ENCODE data around the gene TMEM87B.
A peak's percentile ranks its signal among the peaks of the same experiment; 100 is the strongest.

Gene TMEM87B

GRCh38 chr2:112054847-112055729, at the start of gene TMEM87B:
TMEM87B (plus strand) TSS chr2:112055269; CDS start chr2:112055592, 323 bp downstream.
- peak; percentile 97 to 98 for DNase-seq (ENCODE audit: low read depth in 2 of 2)

GRCh38 chr2:112005406-112006075, 49.5 kb upstream of the TMEM87B start:
- no peak for DNase-seq (ENCODE audit: low read depth in 2 of 2)

- DNase-seq (ENCODE audit: low read depth in 2 of 2) = no peak
Measured at GRCh38 chr2:112006076-112006410, 49.0 kb upstream of the TMEM87B start.

DNA sequence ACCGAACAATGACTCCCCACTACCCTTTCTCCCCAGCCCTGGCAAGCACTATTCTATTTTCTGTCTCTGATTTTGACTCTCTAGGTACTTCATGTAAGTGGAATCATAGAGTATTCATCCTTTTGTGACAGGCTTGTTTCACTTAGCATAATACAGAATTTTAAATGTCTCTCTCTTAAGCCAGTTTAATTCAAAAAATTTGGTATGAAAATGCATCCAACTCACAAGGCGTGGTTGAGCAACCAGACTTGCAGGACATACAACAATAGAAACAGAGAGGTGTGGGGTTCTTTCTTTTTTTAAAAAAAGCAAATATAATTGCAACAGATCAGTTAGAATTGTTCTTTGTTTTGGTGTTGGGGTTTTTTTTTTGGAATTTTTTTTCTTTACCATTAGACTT, 47.6 kb upstream of the TMEM87B start:
- no peak for DNase-seq (ENCODE audit: low read depth in 2 of 2)

DNA sequence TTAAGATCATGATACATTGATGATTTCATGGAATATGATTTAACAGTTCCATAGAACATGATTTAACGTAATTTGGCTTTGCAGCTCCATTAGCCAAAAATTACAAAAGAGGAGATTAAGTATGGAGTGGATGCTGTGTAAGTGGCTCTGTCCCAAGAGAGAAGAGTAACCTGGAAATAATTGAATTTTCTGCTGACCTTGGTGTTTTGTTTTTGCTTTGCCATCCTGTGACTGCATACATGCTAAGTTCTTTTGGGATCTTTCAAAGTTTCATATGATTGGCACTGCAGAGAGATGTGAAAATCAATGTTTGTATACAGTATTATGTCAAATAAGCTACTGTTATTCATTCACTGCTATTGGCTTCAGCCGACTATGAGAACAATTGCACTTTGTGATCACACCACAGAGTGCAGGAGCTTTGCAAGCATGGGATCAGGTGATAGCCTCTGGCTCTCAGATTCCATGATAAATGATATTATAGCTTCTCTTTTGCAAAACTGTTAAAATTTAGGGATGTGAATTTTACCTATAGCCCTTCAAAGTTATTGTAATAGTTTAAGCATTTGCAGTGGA, 46.1 kb upstream of the TMEM87B start:
- DNase-seq (ENCODE audit: low read depth in 2 of 2) = no peak

- DNase-seq (ENCODE audit: low read depth in 2 of 2) = no peak
Measured at GRCh38 chr2:112010751-112011150, 44.3 kb upstream of the TMEM87B start.

GRCh38 chr2:112012556-112012955, 42.5 kb upstream of the TMEM87B start:
- no peak for DNase-seq (ENCODE audit: low read depth in 2 of 2)

DNA sequence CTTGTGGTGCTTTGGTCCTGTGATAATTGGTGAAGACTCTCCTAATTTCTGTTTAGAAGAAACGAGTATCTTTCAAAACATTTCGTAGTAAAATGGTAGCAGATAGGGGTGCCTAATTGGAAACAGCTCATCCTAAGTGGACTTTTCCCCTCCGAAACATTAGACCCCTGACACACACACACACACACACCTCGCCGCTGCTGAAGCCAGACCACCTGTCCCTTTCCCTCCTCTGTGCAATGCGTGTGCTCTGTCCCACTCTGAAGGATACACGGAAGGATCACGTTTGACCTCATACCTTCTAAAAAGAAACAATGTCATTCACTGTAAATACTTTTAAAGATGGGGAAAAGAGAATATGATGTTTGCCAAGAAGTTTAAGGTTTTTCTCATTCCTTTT, 36.2 kb upstream of the TMEM87B start:
- DNase-seq (ENCODE audit: low read depth in 2 of 2) = no peak

GRCh38 chr2:112019569-112019982, 35.5 kb upstream of the TMEM87B start:
- no peak for DNase-seq (ENCODE audit: low read depth in 2 of 2)

DNA sequence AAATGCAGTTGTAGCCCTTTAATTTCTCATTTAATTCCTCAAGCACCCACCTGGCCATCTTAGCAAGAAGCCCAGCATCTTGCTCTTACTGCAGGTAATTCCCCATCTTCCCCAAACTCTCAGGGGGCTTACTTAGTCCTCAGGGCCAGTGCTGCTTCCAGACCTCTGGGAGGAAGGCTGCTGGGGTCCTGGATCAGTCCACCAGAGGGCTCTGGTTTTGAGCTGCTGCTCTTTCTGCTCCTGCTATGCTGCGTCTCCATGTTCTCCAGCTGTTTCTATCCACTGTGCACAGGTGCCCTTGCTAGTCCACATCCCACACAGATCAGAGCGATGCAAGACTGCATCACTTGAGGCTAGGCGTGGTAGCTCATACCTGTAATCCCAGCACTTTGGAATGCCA, 34.5 kb upstream of the TMEM87B start:
- no peak for DNase-seq (ENCODE audit: low read depth in 2 of 2)

GRCh38 chr2:112021290-112021689, 33.8 kb upstream of the TMEM87B start:
- no peak for DNase-seq (ENCODE audit: low read depth in 2 of 2)

GRCh38 chr2:112021781-112022231, 33.3 kb upstream of the TMEM87B start:
- no peak for DNase-seq (ENCODE audit: low read depth in 2 of 2)

- DNase-seq (ENCODE audit: low read depth in 2 of 2) = no peak
Measured at GRCh38 chr2:112023707-112024106, 31.4 kb upstream of the TMEM87B start.

GRCh38 chr2:112024231-112024630, 30.8 kb upstream of the TMEM87B start:
- no peak for DNase-seq (ENCODE audit: low read depth in 2 of 2)

GRCh38 chr2:112024896-112025491, 30.1 kb upstream of the TMEM87B start:
- no peak for DNase-seq (ENCODE audit: low read depth in 2 of 2)

- no peak for DNase-seq (ENCODE audit: low read depth in 2 of 2)
Measured at GRCh38 chr2:112026509-112026908, 28.6 kb upstream of the TMEM87B start.

GRCh38 chr2:112027767-112028166, 27.3 kb upstream of the TMEM87B start:
- DNase-seq (ENCODE audit: low read depth in 2 of 2) = no peak

DNA sequence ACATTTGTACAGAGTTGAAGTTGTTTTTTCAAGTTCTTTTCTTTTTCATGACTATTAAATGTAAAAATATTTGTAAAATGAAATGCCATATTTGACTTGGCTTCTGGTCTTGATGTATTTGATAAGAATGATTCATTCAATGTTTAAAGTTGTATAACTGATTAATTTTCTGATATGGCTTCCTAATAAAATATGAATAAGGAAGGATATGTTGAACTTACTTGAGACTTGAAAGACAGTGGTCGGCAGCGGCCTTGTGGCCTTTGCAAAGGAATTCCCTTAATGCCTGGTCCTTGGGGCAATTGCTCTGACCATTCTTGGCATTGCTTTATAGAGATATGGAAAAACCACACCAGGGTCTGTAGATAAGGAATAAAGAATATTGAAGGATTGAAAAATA, 25.9 kb upstream of the TMEM87B start:
- DNase-seq (ENCODE audit: low read depth in 2 of 2) = no peak

DNA sequence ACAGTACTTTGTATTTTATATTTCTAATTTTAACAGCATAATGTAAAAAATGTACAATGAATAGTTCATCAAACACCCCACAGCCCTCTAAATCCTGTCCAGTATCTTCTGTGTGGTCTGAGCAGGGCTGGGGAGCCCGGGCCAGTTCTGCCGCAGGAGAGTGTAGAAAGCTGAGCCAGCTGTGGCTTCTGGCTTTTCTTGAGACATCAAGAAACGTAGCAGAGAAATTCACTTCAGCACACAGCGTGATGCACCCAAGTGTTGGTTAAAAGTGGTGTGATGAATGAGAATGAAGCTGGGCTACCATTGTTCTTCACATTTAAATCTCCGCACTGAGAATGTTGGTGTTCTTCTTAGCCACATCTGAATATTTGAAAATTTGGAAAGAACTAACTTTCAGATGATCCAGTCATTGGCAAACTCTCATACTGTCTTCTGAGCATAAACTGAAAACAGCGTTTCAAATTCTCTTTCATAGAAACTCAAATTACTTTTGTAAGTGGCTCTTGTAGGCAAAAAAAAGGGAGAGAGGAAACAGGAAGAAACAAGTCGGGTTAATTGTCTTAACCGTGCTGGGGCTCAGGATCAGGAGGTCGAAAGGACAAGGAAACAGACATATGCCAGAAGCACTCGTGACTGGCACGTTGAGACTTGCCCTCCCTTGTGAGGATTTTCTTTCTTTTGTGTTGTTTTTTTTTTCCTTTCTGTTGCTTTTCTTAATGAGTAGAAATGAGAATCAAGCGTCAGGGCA, 23.4 kb upstream of the TMEM87B start:
- DNase-seq (ENCODE audit: low read depth in 2 of 2) = no peak

- DNase-seq (ENCODE audit: low read depth in 2 of 2) = no peak
Measured at GRCh38 chr2:112032224-112032586, 22.9 kb upstream of the TMEM87B start.

DNA sequence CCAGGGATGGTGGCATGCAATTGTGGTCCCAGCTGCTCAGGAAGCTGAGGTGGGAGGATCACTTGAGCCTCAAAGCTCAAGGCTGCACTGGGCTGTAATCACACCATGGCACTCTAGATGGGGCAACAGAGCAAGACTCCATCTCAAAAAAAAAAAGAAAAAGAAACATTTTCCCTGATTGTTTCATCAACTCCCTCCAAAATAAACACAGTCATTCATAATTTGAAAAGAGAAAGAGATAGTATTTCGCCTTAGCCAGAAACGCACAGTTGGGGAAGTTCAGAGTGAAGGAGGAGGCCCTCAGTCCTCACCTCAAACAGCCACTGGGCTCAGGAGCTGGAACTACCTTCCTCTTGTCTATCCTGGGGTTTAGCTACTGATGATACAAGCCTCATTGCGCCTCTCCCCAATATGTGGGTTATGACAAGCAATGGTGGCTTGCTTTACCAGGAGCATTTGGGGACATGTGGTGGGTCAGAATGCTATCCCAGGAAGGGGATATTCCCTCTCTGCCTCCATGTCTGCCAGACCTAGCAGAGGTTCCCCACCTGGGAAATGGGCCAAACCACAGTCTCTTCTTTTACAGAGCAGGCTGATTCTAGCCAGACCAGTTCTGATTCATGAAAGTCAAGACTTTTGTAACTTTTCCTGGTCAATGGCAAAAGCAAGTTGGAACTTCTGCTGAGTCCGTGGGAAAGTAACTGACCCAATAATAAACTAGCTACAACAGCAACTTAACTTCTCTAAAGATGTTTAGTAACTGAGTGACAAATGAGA, 22.2 kb upstream of the TMEM87B start:
- no peak for DNase-seq (ENCODE audit: low read depth in 2 of 2)
